EH (cell line): ENCODE data around the gene SRSF5.
"Not testable (repeated sequence)": the region's sequence is repeated elsewhere in the genome, so short reads cannot be mapped to it uniquely, and the experiment has no call there.

Experiments used
- DNase-seq: peaks from one replicate; pipeline ENCODE4 v3.0.0-alpha.2; 2015; ENCODE audit warnings: low read depth

The SRSF5 gene

DNA sequence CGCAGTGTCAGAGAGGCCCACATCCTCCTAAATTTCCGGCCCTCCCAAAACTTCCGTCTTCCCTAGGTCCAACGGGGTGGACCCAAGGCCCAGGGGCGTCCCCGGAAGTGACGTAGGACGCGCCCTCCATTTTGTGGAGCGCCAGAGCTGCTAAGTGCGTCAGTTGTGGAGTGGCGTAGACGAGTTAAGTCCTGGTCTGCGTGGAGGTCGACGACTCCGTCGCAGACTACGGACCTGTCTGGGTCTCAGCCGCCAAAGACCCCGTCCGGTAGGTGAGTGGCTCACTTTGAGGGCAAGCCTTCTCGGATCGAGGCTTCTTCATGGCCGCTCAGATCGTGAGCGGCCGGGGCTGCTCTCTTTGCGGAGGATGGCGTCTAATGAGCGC, at the start of gene SRSF5:
Gene SRSF5 (plus strand): TSS at position 159 of the 385 bp plus-strand sequence. CDS start 1,015 bp downstream, outside the sequence.
- DNase-seq: peak; percentile 97

DNA sequence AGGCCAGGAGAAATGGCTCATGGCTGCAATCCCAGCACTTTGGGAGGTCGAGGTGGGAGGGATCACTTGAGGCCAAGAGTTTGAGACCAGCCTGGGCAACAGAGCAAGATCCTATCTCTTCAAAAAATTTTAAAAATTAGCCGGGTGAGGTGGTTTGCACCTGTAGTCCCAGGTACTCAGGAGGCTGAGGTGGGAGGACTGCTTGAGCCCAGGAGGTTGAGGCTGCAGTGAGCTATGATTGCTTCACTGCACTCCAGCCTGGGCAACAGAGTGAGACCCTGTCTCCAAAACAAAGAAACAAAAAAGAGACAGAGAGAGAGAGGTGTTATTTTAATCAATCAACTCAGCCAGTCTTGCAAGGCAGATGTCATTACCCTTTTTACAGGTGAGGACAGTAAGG, 48.3 kb upstream of the SRSF5 start:
- not testable (repeated sequence) for DNase-seq

DNA sequence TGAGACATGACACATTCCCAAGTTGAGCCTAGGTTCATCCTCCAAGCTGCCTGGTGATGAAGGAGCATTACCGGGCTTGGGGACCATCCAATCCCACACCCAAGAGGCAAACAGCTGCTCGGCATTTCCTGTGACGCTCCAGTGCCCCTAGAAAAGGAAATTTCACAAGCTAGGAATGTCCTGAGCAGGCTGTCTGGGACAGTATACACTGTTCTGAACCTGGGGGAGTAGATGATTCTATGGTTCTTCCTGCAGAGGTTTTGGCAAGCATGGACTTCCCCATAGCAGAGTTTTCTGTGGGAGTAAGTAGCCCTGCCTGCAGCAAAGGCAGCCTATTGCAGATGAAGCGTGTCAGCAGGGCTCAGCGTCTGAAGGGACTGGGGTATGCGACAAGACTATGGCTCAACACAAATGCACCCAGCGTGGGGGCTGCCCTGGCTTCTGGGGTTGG, 47.4 kb upstream of the SRSF5 start:
- DNase-seq: peak; percentile 92

DNA sequence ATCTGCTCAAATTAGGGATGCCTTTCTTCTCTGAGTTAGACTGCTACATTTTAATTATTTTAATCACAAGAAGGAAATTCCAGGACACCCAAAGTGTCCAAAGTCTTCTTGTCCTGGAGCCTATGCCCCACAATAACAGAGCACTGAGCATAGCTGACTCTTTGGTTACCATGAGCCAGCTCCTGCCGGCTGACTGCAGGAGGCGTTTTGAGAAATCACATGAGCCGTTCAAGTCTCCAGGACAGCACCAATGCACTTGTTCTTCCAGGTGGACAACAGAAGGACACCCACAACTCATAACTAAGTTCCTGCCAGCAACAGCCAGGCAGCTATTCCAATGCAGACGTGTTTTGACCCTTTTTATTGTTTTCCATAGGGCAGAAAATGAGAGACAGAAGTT, 46.0 kb upstream of the SRSF5 start:
- no peak for DNase-seq

DNA sequence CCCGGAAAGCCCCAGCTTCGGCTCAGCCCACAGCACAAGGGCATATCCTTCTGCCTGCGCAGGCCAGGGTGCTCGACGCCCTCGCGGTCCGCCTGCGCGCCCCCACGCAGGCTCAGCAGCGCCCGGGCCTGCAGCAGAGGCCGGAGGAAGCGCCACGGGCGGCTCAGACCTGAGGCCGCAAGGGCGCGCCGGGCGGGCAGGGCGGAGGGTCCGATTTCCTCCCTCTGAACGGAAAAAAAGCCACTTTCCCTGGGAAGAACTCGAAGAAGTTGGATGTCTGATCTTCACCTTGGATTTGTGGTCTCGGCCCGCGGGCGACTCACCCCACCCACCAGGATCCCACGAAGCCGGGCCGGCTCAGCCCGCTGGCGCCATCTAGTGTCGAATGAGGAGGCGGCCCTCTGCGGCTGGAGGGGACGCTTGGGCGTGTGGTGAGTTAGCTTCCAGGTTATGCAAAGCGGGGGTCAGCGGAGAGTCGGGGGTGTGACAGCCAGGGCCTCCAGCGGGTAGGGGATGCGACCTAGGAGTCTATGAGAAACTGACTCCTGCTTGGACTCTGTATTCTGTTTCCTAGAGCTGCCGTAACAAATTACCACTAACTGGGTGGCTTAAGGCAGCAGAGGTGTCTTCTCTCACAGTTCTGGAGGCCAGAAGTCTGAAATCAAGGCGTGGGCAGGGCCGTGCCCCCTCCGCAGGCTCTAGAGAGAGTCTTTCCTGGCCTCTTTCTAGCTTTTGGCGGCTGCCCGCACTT, 40.0 kb upstream of the SRSF5 start:
- peak; percentile 70 for DNase-seq

DNA sequence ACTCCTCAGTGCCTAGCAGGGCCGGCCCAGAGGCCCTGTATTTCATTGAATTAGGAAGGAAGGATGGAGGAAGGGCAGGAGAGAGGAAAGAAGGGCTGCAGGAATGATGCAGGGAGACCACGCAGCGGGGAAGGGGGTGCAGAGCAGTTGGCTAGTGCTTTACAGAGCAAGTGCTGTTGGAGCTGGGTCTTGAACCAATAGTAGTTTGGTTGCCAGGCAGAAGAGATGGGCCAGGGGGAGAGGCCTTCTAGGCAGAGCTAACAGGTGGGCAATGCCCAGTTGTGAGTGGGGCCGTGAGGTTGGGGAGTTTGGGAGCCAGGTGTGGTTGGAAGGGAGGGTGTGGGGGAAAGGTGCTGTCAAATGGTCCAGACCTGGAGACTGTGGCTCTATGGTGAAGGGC, 39.1 kb upstream of the SRSF5 start:
- DNase-seq: no peak

DNA sequence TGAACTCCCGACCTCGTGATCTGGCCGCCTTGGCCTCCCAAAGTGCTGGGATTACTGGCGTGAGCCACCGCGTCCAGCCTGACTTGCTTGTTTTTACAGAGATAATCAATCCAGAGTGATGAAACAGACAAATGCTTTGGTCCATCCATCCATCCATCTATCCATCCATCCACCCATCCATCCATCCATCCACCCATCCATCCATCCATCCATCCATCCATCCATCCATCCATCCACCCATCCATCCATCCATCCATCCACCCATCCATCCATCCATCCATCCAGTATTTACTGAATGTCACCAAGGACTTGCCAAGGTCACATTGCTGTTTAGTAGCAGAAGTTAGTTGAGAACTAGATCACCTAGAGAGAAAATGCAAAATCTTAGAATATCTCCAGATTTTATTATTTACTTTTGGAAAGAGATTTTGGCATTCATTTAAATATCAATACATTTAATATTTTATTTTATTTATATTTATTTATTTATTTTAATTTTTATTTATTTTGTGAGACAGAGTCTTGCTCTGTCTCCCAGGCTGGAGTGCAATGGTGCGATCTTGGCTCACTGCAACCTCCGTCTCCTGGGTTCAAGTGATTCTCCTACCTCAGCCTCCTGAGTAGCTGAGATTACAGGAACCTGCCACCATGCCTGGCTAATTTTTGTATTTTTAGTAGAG, 34.9 kb upstream of the SRSF5 start:
- not testable (repeated sequence) for DNase-seq

DNA sequence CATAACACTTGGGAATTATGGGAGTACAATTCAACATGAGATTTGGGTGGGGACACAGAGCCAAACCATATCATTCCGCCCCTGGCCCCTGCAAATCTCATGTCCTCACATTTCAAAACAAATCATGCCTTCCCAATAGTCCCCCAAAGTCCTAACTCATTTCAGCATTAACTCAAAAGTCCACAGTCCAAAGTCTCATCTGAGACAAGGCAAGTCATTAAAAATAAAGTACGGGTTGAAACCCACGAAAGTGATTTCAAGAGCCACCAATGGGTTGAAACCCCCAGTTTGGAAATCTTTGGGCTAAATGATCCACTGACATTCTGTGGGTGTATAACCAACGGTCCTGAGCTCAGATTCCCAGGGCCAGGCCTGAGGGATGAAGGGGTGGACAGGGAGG, 30.5 kb upstream of the SRSF5 start:
- not testable (repeated sequence) for DNase-seq

DNA sequence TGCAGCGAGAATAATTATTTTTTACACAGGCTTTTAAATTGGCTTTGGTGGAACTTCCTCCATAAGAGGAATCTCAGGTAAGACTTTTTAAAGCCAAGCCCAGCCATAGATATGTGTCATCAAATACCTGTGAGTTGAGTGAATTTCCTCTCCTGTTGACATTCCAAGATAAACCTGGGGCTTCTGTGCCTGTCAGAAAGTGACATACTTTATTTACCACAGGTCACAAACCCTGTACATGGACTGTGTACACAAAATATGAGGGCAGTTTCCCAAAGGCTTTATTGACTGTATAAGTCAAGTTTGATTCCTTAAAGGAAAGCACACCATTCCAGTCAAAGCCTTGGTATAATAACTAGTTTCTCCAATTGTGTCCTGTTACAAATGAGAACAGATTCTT, 25.9 kb upstream of the SRSF5 start:
- no peak for DNase-seq

DNA sequence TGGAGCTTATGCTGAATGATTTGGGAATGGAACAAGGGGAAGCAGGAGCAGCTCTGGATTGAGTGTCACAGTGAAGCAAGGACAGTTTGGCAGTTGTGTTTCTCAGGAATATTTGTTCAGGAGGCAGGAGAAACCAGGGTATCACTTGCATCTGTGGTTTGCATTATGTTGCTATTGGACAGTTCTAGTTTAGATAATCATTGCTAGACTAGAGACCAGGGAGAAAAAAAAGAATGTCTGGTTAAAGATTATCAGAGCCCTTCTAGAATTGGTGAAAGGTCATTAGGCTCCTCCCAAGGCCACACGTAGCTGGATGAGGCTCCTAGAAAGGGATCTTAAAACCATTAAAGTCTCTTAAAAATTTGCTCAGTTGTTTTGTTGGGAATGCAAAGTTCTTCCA, 17.0 kb upstream of the SRSF5 start:
- no peak for DNase-seq

DNA sequence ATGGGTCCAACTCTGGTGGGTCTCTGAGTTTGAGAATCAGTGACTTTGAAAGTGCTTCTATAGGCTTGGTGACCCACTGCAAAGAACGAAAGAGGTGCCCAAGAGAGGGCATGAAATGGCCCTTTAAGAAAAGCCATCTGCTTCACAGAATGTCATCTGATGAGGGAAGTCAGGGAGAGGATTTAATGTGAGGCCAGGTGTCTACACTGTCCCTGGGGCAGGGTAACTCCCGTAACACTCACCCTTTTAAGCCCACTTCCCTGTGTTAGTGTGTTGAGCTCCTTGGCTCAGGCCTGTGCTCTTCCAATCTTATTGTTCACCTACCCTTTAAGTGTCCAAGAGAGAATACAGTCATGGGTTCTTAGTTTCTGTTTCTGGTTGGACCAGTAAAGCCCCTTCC, 16.4 kb upstream of the SRSF5 start:
- DNase-seq: no peak

DNA sequence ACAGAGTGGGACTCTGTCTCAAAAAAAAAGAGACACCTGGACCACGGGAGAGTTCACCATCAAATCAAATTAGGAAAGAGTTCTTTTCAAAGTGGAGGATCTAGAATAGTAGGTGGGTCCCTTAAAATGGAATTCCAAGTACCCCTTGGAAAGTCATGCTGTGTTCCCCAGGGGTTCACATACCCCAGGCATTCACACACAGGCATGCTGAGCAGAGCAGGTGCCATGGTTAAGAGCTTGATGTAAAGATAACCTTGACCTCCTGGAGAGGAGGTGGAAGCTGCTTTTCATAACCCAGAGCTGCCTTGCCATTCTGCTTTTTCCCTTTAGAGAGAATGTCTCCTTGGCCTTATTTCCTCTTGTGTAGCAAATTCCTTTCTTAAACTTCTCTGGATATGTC, 14.2 kb upstream of the SRSF5 start:
- no peak for DNase-seq

DNA sequence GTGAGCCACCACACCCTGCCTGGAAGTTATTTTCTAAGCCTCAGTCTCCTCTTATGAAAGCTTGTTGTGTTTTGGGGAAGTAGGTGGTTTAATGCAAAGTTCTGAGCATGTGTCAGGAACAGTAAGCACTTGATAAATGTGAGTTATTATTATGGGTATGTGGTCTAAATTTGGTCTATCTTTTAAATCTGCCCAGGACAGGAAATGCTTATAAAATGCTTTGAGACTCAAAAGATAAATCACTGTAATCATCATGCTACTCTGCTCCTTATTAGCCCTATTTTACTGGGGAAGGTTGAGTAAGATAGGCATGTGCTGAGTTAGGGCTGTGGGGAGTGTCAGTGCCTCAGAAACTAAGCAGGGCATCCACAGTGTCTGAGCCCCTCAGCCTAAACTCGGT, 13.1 kb upstream of the SRSF5 start:
- DNase-seq: peak; percentile 20

DNA sequence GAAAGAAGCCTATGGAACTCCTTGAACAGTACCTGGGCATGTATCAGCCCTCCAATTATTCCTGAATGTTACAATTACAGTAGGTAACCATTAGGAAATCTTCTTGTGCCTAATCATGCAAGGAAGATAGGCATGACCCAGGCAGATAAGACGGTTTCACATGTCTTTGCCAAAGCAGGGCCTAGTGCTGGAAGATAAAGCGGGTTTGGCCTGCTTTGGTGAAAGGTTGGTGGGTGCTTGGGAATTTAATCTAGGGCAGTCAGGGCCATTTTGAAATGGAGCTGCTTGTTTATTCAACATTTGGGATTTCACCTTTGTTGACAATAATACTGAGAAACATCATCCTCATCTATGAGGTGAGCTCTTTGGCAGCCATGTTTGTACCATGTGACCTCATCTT, 12.5 kb upstream of the SRSF5 start:
- DNase-seq: no peak

DNA sequence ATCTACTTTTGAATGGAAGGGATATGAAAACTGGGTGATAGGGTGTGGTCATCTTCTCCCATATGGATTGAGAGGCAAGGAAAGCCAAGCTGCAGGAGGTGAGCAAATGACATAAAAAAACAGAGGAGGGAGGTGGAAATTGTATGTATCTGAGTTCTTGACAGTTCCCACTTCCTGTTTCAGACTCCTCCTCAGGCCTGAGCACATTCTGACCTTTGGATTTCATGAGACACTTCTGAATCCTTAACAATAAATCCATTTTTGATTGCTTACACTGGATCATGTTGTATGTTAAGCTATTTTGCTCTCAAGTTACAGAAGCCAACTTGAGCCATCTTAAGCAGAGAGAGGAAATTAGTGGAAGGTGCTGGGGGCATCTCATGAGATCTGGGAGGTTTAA, 11.6 kb upstream of the SRSF5 start:
- no peak for DNase-seq

DNA sequence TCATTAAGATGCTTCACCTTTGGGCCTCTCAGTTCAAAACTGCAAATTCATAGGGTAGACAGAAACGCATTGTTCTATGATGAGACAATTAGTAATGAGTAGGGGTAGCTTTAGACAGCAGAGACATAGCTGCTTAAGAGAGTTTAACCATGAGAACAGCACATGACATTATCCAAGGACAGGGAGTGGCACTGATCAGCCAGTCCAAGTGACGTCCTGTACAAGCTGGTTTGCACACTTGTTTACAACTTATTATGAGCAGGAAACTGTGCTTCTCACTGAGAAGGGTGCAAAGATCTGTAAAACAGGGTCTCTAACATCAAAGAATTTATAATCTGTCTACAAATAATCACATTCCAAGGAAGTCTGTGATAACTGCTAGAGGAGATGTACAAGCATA, 11.2 kb upstream of the SRSF5 start:
- no peak for DNase-seq

DNA sequence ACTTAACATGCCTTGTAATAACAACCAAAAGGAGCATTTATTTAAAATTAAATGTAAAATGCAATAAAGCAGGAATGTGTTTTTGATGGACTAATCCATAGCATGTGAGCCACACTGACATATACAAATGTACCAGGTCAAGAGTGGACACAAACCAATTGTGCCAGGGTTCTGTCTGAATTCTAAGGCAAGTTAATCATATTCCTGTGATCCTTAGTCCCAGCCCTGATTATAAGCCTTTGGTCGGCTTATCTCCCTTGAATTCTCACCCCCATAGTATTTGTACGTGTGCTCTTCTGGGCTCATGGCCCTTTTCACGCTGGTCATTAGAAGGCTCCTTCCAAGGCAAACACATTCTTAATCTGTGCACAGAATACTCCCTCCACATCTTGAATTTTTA, 10.6 kb upstream of the SRSF5 start:
- DNase-seq: no peak

DNA sequence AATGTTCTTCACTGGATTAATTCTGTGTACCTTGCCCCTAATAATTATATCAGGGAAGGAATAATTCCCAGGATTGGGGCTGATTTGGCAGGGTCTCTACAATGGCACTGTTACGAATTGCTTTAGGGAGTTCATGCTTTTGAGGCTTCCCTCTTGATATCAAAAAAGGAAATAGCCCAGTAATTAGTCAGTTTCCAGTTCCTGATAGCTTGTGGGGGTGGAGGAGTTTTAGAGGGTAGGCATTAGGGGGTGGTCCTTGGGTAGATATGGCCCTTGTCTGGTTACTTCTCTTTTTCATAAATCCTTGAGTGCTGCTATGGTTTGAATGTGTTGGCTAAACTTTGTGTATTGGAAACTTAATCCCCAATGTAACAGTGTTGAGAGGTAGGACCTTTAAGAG, 6.1 kb upstream of the SRSF5 start:
- DNase-seq: no peak

DNA sequence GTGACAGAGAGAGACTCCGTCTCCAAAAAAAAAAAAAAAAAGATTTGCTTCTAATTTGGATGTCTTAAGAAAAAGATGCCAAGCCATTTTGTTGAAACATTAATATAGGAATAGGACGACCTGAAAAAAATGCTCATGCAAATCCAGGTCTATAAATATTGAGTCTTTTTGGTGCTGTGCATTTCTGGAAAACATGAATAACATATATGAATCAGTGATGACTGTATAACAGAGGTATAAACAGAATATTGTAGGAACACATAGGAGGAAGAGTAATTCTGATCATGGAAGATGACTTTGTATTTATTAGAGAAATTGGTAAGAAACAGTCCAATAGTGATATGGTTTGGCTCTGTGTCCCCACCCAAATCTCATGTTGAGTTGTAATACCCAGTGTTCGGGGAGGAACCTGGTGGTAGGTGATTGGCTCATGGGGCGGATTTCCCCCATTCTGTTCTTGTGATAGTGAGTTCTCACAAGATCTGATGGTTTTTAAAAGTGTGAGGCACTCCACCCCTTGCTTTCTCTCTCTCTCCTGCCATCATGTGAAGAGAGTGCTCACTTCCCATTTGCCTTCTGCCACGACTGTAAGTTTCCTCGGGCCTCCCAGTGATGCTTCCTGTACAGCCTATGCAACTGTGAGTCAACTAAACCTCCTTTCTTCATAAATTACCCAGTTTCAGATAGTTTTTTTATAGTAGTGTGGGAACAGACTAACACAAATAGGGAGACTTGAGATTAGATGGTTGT, 3.0 kb upstream of the SRSF5 start:
- DNase-seq: no peak

DNA sequence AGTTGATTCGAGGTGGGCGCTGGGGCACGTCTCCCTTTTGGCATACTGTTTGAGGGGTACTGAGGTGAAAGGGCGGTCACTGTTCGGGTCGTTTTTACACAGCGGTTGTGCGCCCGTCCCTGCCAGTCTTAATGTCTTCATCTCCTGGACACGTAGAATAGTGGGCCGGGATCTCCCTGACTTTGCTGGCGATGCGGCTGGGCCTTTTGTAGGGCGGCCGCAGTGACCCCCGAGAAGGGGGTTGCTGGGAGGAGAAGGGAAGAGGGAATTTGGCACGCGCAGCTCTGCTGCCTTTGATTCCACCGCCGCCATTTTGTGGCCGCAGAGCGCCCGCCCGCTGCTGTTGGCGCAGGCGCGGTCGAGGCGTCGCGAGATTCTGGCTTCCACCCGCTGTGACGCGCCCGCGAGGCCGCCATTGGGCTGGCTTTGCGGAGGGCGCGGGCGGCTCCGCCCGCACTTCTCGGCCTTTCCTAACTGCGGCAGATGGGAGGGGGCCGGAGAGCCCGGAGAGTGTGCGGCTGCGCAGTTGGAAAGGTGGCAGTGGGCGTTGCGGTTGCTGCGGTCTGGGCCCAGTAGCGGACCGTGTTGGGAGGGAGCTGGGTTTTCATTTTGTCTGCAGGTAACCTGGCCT, 542 bp downstream of the SRSF5 start:
- DNase-seq: peak; percentile 92

DNA sequence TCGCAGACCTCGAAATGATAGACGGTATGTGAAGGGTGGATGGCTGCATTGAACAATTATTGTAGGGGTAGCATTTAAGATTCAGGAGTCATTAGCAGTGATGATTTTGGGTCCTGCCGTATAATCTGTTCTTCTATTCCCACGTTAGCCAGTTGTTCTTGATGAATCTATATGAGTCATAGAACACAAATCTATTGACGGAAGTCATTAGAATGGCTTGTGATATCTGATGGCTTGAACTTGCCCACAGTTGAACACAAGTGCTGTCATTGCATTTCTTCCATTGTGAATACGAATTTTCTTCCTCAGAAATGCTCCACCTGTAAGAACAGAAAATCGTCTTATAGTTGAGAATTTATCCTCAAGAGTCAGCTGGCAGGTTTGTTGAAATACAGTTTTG, 1.9 kb downstream of the SRSF5 start:
- DNase-seq: no peak

DNA sequence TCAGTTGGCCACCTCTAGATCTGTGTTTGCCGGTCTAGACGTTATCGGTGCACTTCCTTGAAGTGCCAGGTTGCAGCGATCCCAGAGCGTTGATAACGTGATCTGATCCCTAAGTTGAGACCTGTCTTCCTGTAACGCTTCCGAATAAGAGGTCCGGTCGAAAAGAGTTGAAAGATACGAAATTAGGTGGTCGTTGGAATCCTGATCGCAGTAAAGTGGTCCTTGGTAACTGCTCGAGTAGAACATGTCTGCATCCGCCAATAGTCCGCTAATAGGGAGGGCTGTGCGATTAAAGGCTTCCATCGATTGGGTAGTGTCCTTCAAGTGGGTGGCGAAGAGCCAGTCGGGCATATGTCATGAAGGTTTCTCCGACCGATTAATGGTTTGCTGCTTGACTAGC, 2.7 kb downstream of the SRSF5 start:
- DNase-seq: no peak

DNA sequence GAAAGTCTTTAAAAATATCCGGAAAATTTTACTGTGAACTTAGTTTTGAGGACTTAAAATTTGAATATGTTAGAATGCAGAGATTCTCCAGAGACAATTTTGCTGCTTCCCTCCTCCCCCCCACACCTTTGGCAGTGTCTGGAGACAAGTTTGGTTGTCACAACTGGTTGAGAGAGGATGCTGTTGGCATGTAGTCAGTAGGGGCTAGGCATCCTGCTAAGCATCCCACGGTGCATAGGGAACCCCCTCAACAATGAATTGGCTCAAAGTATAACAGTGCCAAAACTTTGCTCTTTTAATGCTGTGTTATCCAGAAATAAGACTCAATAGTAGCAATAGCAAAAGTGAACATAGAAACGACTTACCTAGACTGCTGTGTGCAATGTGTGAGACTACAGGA, 3.6 kb downstream of the SRSF5 start:
- no peak for DNase-seq
